ENCODE measurements around the gene DMD. TPM values are rescaled to one million over a fixed set of nuclear protein-coding genes. Genes with fewer than 3 reads are reported as not detected.

The DMD gene
- total RNA-seq, 1 experiment from 2014 or later = 19.3 TPM

- Mint-ChIP-seq H3K4me3 (ENCODE audit: unreplicated experiment) (no peak overlapping the region), H3K27me3 (ENCODE audit: insufficient read depth, unreplicated experiment) (peaks cover 49% of the 10 kb centered on the region), H3K27ac (ENCODE audit: low read depth, unreplicated experiment) (no peak overlapping the region), H3K9me3 (ENCODE audit: unreplicated experiment) (no peaks in the 10 kb centered on the region), H3K36me3 (ENCODE audit: insufficient read depth, unreplicated experiment) (no peaks in the 10 kb centered on the region), H3K4me1 (ENCODE audit: insufficient read depth, unreplicated experiment) (peaks cover 20% of the 10 kb centered on the region)
- intact Hi-C loops (cut with micrococcal nuclease) = no loop called here
- no peak for DNase-seq (ENCODE audit: unreplicated experiment)
- POLR2A ChIA-PET = interaction anchor here (1.1 kb wide), 1 partner anchor 19 kb away, joined by 3 read pairs; no protein-coding TSS in a partner anchor
- no peak for TF ChIP-seq CTCF (IDR thresholded peaks at IDR 0.05; ENCODE audit: unreplicated experiment)
- CTCF ChIA-PET = no interaction called here
- no TSS peak for BruUV-seq (replicated peaks)
Observed at GRCh38 chrX:32873786-32874185, 337.6 kb downstream of the DMD start.

- ChIA-PET CTCF (no interaction called here), POLR2A (no interaction called here)
- intact Hi-C loops (cut with micrococcal nuclease) = no loop called here
- BruUV-seq (replicated peaks) = no TSS peak
- peaks cover 14% of the 10 kb centered on the region for H3K4me1 Mint-ChIP-seq (ENCODE audit: insufficient read depth, unreplicated experiment)
- no peaks in the 10 kb centered on the region for H3K36me3 Mint-ChIP-seq (ENCODE audit: insufficient read depth, unreplicated experiment)
- H3K27me3 Mint-ChIP-seq (ENCODE audit: insufficient read depth, unreplicated experiment) = peaks cover 46% of the 10 kb centered on the region
- TF ChIP-seq CTCF (IDR thresholded peaks at IDR 0.05; ENCODE audit: unreplicated experiment) = no peak
- no peaks in the 10 kb centered on the region for H3K9me3 Mint-ChIP-seq (ENCODE audit: unreplicated experiment)
- DNase-seq (ENCODE audit: unreplicated experiment) = peak; percentile 30
- no peak overlapping the region for H3K4me3 Mint-ChIP-seq (ENCODE audit: unreplicated experiment)
- H3K27ac Mint-ChIP-seq (ENCODE audit: low read depth, unreplicated experiment) = no peak overlapping the region
Observed at GRCh38 chrX:32871636-32872035, 339.7 kb downstream of the DMD start.

GRCh38 chrX:32868524-32868895 lies 342.8 kb downstream of the DMD start:
- POLR2A ChIA-PET = no interaction called here
- no TSS peak for BruUV-seq (replicated peaks)
- Mint-ChIP-seq H3K4me3 (ENCODE audit: unreplicated experiment) (no peak overlapping the region), H3K27me3 (ENCODE audit: insufficient read depth, unreplicated experiment) (peaks cover 34% of the 10 kb centered on the region), H3K4me1 (ENCODE audit: insufficient read depth, unreplicated experiment) (peaks cover 14% of the 10 kb centered on the region), H3K27ac (ENCODE audit: low read depth, unreplicated experiment) (no peak overlapping the region), H3K9me3 (ENCODE audit: unreplicated experiment) (no peaks in the 10 kb centered on the region), H3K36me3 (ENCODE audit: insufficient read depth, unreplicated experiment) (no peaks in the 10 kb centered on the region)
- CTCF ChIA-PET = no interaction called here
- DNase-seq (ENCODE audit: unreplicated experiment) = no peak
- intact Hi-C loops (cut with micrococcal nuclease) = no loop called here
- no peak for TF ChIP-seq CTCF (IDR thresholded peaks at IDR 0.05; ENCODE audit: unreplicated experiment)

GRCh38 chrX:32867781-32868523 lies 343.4 kb downstream of the DMD start:
- Mint-ChIP-seq H3K36me3 (ENCODE audit: insufficient read depth, unreplicated experiment) (no peaks in the 10 kb centered on the region), H3K9me3 (ENCODE audit: unreplicated experiment) (no peaks in the 10 kb centered on the region), H3K4me1 (ENCODE audit: insufficient read depth, unreplicated experiment) (peaks cover 14% of the 10 kb centered on the region), H3K4me3 (ENCODE audit: unreplicated experiment) (no peak overlapping the region), H3K27me3 (ENCODE audit: insufficient read depth, unreplicated experiment) (peaks cover 34% of the 10 kb centered on the region), H3K27ac (ENCODE audit: low read depth, unreplicated experiment) (no peak overlapping the region)
- ChIA-PET POLR2A (interaction anchor here (1.0 kb wide), 1 partner anchor 10 kb away, joined by 3 read pairs; no protein-coding TSS in a partner anchor), CTCF (interaction anchor here (0.6 kb wide), 1 partner anchor 503 kb away, joined by 3 read pairs; no protein-coding TSS in a partner anchor)
- intact Hi-C loops (cut with micrococcal nuclease) = no loop called here
- TF ChIP-seq CTCF (IDR thresholded peaks at IDR 0.05; ENCODE audit: unreplicated experiment) = no peak
- DNase-seq (ENCODE audit: unreplicated experiment) = no peak
- BruUV-seq (replicated peaks) = no TSS peak

All from MCF 10A (cell line).